ENCODE data around the gene FAM227B.

FAM227B gene

DNA sequence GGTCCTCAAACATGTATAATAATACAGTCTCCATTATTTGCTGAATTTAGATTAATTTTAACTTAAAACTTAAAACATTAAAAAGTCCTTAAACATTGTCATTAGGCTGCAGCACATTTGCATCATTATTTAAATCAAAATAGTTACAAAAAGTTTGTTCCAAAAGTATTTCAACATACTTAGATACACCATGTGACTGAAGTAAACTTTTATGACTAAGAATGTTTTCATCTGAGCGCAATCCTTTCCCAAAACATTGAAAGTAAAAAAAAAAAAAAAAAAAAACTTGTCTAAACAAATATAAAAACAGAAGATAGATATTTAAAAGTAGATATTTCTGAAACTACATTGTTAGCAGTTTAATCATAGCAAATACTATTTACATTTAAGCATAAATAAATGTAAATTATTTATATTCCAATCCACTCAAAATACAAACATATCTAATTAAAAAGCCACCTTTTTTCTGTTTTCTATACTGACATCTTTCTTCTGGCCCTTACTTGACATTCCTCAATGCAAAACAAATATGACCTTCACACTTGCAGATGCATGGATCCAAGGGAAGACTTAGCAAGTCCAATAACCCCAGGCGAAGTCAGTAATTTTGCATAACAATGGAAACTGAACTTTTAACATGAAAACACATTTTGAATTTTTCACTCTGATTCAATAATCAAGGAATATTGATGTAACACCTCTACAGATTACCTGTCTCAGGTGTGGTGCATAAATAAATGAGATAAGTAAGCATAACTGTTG, 10.3 kb downstream of the FAM227B start:
- H4K20me1 ChIP-seq (ENCODE audit: insufficient read depth, low read length, poor library complexity, severe bottlenecking), result no peaks in the 10 kb centered on the region
- H3F3A ChIP-seq (ENCODE audit: low read depth), result no peaks in the 10 kb centered on the region
- no peaks in the 10 kb centered on the region for H3K36me3 ChIP-seq (ENCODE audit: insufficient read depth, low read length)
- no peaks in the 10 kb centered on the region for H3K4me1 ChIP-seq (ENCODE audit: insufficient read depth, low read length, poor library complexity, severe bottlenecking)
- H3K79me2 ChIP-seq (ENCODE audit: insufficient read depth, low read length), result no peaks in the 10 kb centered on the region
- no peak overlapping the region for H3K4me3 ChIP-seq (ENCODE audit: low read length, poor library complexity, severe bottlenecking)
- no peaks in the 10 kb centered on the region for H3K27me3 ChIP-seq (ENCODE audit: insufficient read depth, low read length, poor library complexity, severe bottlenecking)
- H3K9me2 ChIP-seq (replicated peaks; ENCODE audit: low read depth, low read length), result no peaks in the 10 kb centered on the region
- no peak overlapping the region for H3K4me2 ChIP-seq (ENCODE audit: low read depth, low read length, poor library complexity, severe bottlenecking)
- TF ChIP-seq EZH2phosphoT487 (IDR thresholded peaks at IDR 0.05; ENCODE audit: borderline replicate concordance), result no peak
- TF ChIP-seq, protein P1, sequence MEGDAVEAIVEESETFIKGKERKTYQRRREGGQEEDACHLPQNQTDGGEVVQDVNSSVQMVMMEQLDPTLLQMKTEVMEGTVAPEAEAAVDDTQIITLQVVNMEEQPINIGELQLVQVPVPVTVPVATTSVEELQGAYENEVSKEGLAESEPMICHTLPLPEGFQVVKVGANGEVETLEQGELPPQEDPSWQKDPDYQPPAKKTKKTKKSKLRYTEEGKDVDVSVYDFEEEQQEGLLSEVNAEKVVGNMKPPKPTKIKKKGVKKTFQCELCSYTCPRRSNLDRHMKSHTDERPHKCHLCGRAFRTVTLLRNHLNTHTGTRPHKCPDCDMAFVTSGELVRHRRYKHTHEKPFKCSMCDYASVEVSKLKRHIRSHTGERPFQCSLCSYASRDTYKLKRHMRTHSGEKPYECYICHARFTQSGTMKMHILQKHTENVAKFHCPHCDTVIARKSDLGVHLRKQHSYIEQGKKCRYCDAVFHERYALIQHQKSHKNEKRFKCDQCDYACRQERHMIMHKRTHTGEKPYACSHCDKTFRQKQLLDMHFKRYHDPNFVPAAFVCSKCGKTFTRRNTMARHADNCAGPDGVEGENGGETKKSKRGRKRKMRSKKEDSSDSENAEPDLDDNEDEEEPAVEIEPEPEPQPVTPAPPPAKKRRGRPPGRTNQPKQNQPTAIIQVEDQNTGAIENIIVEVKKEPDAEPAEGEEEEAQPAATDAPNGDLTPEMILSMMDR (conservative IDR thresholded peaks at IDR 0.05; ENCODE audit: low read length), result no peak
- no peak overlapping the region for H3K9ac ChIP-seq (ENCODE audit: low read depth, low read length, poor library complexity, severe bottlenecking)
- H3K9me3 ChIP-seq (ENCODE audit: insufficient read depth, low read depth, low read length), result peaks cover 5% of the 10 kb centered on the region; the same call in 1 of the 2 replicates
- H2AFZ ChIP-seq (ENCODE audit: low read length), result no peak overlapping the region

DNA sequence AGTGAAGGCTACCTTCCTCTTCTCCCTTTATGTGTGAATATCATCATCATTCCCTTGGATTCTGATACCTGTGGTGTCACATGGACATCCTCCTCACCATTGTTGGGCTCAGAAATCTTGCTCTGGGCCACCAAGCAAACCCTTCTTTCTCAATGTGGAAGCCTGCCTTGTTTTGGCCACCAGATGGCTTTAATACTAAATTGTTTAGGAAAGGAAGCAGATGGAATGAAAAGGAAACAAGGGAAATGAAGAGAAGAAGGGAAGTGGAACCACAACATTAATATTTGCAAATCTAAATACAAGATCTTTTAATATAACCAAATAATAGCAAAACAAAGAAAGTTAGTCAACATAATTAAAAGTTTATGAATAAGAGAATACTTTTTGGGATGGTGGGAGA, 14.0 kb downstream of the FAM227B start:
- Histone ChIP-seq H2AFZ (ENCODE audit: low read length) (no peak overlapping the region), H3K4me3 (ENCODE audit: low read length, poor library complexity, severe bottlenecking) (no peak overlapping the region), H3K9me2 (replicated peaks; ENCODE audit: low read depth, low read length) (no peaks in the 10 kb centered on the region), H3K4me2 (ENCODE audit: low read depth, low read length, poor library complexity, severe bottlenecking) (no peak overlapping the region), H4K20me1 (ENCODE audit: insufficient read depth, low read length, poor library complexity, severe bottlenecking) (no peaks in the 10 kb centered on the region), H3K79me2 (ENCODE audit: insufficient read depth, low read length) (no peaks in the 10 kb centered on the region), H3K27me3 (ENCODE audit: insufficient read depth, low read length, poor library complexity, severe bottlenecking) (no peaks in the 10 kb centered on the region), H3K9me3 (ENCODE audit: insufficient read depth, low read depth, low read length) (0 out of 2 replicates have a peak, but pooled peaks cover 6% of the 10 kb centered on the region), H3F3A (ENCODE audit: low read depth) (no peaks in the 10 kb centered on the region), H3K9ac (ENCODE audit: low read depth, low read length, poor library complexity, severe bottlenecking) (no peak overlapping the region), H3K36me3 (ENCODE audit: insufficient read depth, low read length) (no peaks in the 10 kb centered on the region), H3K4me1 (ENCODE audit: insufficient read depth, low read length, poor library complexity, severe bottlenecking) (no peaks in the 10 kb centered on the region)
- TF ChIP-seq, protein P1 (conservative IDR thresholded peaks at IDR 0.05; ENCODE audit: low read length), result no peak
- no peak for TF ChIP-seq EZH2phosphoT487 (IDR thresholded peaks at IDR 0.05; ENCODE audit: borderline replicate concordance)

DNA sequence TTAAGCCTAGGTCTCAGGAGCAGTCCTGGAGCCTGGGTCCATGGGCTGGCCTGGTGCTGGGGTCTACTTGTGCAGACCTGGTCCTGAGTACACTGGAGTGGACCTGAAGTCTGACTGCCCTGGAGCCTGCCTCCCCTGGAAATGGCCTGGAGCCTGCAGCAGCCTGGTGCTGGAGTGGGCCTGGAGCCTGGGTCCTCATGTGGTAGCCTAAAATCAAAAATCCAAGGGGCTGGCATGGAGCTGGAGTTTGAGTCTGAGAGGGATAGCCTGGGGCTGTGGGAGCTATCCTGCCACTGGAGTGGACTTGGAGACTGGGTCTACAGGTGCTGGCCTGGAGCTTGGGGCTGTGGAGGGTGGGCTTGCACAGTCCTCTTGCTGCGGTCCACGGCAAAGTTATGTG, 15.0 kb downstream of the FAM227B start:
- Histone ChIP-seq H3K4me2 (ENCODE audit: low read depth, low read length, poor library complexity, severe bottlenecking) (no peak overlapping the region), H4K20me1 (ENCODE audit: insufficient read depth, low read length, poor library complexity, severe bottlenecking) (no peaks in the 10 kb centered on the region), H3K4me3 (ENCODE audit: low read length, poor library complexity, severe bottlenecking) (no peak overlapping the region), H2AFZ (ENCODE audit: low read length) (no peak overlapping the region), H3K9me3 (ENCODE audit: insufficient read depth, low read depth, low read length) (0 out of 2 replicates have a peak, but pooled peaks cover 6% of the 10 kb centered on the region), H3K9ac (ENCODE audit: low read depth, low read length, poor library complexity, severe bottlenecking) (no peak overlapping the region), H3K36me3 (ENCODE audit: insufficient read depth, low read length) (no peaks in the 10 kb centered on the region), H3K9me2 (replicated peaks; ENCODE audit: low read depth, low read length) (no peaks in the 10 kb centered on the region), H3K4me1 (ENCODE audit: insufficient read depth, low read length, poor library complexity, severe bottlenecking) (no peaks in the 10 kb centered on the region), H3K79me2 (ENCODE audit: insufficient read depth, low read length) (no peaks in the 10 kb centered on the region), H3K27me3 (ENCODE audit: insufficient read depth, low read length, poor library complexity, severe bottlenecking) (no peaks in the 10 kb centered on the region), H3F3A (ENCODE audit: low read depth) (no peaks in the 10 kb centered on the region)
- TF ChIP-seq, protein P1 (conservative IDR thresholded peaks at IDR 0.05; ENCODE audit: low read length), result no peak
- no peak for TF ChIP-seq EZH2phosphoT487 (IDR thresholded peaks at IDR 0.05; ENCODE audit: borderline replicate concordance)

Measured in Loucy (cell line).